Measurements from ENCODE around the gene KCNJ1. TPM values are rescaled to one million over a fixed set of nuclear protein-coding genes. Genes with fewer than 3 reads are reported as not detected.

Gene KCNJ1
- total and polyA plus RNA-seq, 8 donors: 0.03 to 0.28 (median 0.08) TPM; not detected in 3

DNA sequence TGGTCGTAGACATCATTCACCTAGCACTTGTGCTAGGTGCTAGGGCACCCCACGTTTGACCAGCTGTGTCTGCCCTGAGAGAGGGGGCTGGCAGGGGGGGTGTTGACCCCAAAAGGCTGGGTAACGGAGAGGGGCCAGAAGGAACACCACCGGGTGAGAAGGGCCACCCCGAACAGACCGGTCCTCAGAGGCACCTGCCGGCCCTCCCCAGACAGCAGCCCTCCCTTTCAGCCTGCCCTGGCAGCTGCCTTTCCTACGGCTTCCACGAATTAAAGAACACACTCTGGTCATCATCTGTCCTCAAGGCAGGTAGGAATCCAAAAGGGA lies 23.1 kb upstream of the KCNJ1 start:
- no peaks in the 10 kb centered on the region for H3K36me3 ChIP-seq
- peak overlapping the region; percentile 30 to 70 (median 48) for H3K4me3 ChIP-seq
- FAIRE-seq (no peak), ATAC-seq (no peak), DNase-seq (no peak)
- H3K4me1 ChIP-seq: peaks cover 39 to 47% (median 47%) of the 10 kb centered on the region in 3 donors
- H3K27ac ChIP-seq: peak overlapping the region in 3 of 4 donors; percentile 46 to 83 (median 75)
- intact Hi-C loops (cut with DNase I): no loop called here
- H3K27me3 ChIP-seq: no peaks in the 10 kb centered on the region
- no peaks in the 10 kb centered on the region for H3K9me3 ChIP-seq
- TF ChIP-seq, protein P1, sequence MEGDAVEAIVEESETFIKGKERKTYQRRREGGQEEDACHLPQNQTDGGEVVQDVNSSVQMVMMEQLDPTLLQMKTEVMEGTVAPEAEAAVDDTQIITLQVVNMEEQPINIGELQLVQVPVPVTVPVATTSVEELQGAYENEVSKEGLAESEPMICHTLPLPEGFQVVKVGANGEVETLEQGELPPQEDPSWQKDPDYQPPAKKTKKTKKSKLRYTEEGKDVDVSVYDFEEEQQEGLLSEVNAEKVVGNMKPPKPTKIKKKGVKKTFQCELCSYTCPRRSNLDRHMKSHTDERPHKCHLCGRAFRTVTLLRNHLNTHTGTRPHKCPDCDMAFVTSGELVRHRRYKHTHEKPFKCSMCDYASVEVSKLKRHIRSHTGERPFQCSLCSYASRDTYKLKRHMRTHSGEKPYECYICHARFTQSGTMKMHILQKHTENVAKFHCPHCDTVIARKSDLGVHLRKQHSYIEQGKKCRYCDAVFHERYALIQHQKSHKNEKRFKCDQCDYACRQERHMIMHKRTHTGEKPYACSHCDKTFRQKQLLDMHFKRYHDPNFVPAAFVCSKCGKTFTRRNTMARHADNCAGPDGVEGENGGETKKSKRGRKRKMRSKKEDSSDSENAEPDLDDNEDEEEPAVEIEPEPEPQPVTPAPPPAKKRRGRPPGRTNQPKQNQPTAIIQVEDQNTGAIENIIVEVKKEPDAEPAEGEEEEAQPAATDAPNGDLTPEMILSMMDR (IDR thresholded peaks at IDR 0.05): no peak
- WGBS, 2 donors: 9 to 12% methylated on average over 9 of the region's 9 CpGs

DNA sequence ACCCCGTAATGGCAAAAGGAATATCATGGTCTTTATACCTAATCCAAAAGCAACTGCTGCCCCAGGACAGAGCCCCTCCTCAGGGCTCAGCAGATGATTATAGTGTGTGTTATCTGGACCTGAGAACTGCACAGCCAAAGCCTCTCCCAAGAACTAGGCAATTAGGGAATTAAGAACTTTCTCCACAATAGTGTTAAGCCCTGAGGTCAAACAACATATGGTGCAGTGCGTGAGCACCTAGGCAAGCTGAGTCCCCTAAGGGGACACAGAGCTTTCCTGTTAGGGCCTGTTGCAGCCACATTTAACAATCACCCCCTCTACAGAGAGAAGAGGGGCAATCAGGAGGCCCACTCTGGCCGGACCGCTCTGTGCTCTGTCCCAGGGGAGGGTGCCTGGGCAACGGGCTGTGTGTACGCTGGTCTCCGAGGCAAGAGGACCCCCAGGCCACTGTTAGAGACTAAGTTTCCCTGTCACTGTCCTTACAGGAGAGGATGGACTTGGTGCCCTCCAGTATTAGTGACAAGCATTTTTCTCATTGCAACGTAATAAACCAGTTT lies 22.6 kb upstream of the KCNJ1 start:
- peak overlapping the region in 2 of 4 donors; percentile 75 to 83 for H3K27ac ChIP-seq
- H3K4me1 ChIP-seq: peaks cover 36 to 46% (median 44%) of the 10 kb centered on the region in 3 donors
- intact Hi-C loops (cut with DNase I): loop anchor here in 2 of 3 donors (5.0 to 10.0 kb wide), 2 partner anchors 65 to 68 kb away; no protein-coding TSS in a partner anchor
- H3K9me3 ChIP-seq: no peaks in the 10 kb centered on the region
- 50 to 52% methylated on average over 8 of the region's 8 CpGs for WGBS, 2 donors
- no peak for ATAC-seq
- H3K36me3 ChIP-seq: no peaks in the 10 kb centered on the region
- no peaks in the 10 kb centered on the region for H3K27me3 ChIP-seq
- TF ChIP-seq, protein P1 (IDR thresholded peaks at IDR 0.05): no peak
- no peak for FAIRE-seq
- no peak for DNase-seq
- peak overlapping the region in 2 of 4 donors; percentile 51 to 70 for H3K4me3 ChIP-seq

DNA sequence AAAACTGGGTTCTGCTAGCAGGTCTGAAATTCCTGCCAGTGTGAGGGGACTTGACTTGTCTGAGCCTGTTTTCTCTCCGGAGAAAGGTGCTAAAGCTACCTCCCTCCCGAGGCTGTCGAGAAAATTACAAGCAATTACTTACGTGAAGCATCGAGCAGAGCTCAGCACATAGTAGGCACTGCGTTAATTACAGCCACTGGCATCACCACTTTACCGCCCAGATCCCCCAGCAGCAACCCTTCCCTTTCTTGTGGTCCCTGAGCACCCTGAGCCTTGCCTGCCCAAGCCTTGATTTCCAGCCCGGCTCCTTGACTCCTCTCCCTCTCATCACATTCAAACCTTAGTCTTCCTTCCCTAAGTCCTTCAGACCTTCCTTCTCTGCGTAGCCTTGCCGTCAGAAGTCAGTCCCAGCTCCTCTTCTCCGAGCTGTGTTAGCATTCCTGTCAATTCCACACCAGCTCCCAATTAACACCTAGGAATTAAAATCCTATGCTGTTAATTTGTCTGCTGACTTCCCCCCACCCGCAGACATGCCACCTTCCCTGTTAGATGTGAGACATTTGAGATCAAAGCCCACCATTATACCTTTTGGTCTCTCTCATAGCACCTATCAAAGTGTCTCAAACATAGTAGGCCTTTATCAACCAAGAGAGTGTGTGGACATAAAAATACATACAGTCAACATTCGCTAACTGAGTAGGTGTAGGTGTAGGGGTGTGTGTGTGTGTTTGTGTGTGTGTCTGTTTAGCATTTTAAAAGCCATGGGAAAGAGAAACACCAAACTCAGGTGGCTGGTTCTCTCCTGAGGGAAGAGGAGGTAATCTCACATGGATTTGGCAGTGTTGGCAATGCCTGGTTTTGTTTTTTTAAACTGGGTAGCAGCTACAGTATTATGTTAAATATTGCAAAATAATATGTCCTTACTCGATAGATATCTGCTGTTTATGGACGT lies 21.2 kb upstream of the KCNJ1 start:
- Histone ChIP-seq H3K36me3 (no peaks in the 10 kb centered on the region), H3K9me3 (no peaks in the 10 kb centered on the region), H3K27me3 (no peaks in the 10 kb centered on the region), H3K27ac (peak overlapping the region in 2 of 4 donors; percentile 75 to 83), H3K4me1 (peaks cover 24 to 35% (median 32%) of the 10 kb centered on the region in 3 donors), H3K4me3 (no peak overlapping the region)
- 45% methylated on average over 15 of the region's 15 CpGs for WGBS, 2 donors
- TF ChIP-seq, protein P1 (IDR thresholded peaks at IDR 0.05): no peak
- DNase-seq: peak in 2 of 6 donors; percentile 50 to 61
- FAIRE-seq: no peak
- peak; percentile 3 to 40 (median 12) for ATAC-seq
- intact Hi-C loops (cut with DNase I): loop anchor here in 2 of 3 donors (5.0 to 10.0 kb wide), 2 partner anchors 66 to 69 kb away; no protein-coding TSS in a partner anchor

DNA sequence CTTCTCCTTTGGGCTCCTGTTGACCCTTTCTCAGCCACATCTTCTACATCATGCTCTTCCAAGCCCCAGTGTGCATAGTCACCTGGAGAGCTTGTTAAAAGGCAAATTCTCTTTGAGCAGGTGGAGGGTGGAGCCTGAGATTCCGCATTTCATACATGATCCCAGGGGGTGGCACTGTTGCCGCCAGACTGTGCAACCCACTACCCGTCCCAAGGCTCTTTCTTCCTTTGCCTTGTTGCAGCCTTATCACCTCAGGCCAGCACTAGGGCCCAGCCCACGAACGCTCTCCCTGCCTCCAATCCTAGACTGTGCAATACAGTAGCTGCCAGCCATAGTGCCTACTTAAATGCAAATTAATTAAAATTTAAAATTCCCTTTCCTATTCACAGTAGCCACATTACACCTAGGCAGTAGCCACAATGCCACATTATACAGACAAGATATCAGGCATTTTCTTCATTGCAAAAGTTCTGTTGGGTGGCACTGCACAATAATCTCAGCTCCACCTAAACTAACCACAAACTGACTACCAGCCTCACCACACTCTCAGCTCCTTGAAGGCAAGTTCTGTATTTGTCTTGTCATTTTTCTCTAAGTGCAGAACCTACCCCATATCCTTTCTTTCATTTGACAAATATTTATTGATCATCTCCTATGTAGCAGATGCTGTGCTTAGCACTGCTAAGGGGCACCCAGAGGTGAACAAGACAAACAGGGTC lies 19.5 kb upstream of the KCNJ1 start:
- DNase-seq: peak in 4 of 6 donors; percentile 63 to 75 (median 74)
- 16 to 28% methylated on average over 5 of the region's 5 CpGs for WGBS, 2 donors
- Histone ChIP-seq H3K36me3 (no peaks in the 10 kb centered on the region), H3K9me3 (no peaks in the 10 kb centered on the region), H3K4me3 (no peak overlapping the region), H3K27ac (no peak overlapping the region), H3K4me1 (peaks cover 14 to 31% (median 18%) of the 10 kb centered on the region in 3 donors), H3K27me3 (no peaks in the 10 kb centered on the region)
- TF ChIP-seq, protein P1 (IDR thresholded peaks at IDR 0.05): peak in 1 of 4 donors; percentile 10
- peak; percentile 33 to 69 (median 60) for ATAC-seq
- no peak for FAIRE-seq
- intact Hi-C loops (cut with DNase I): loop anchor here (2.0 to 10.0 kb wide), 3 partner anchors 68 to 71 kb away; no protein-coding TSS in a partner anchor
